ENCODE measurements around the gene SZRD1. TPM values are rescaled to one million over a fixed set of nuclear protein-coding genes. Genes with fewer than 3 reads are reported as not detected.
"Not testable (repeated sequence)": the region's sequence is repeated elsewhere in the genome, so short reads cannot be mapped to it uniquely, and the experiment has no call there.

SZRD1 gene
- total RNA-seq, 1 donor, result 97.9 TPM

DNA sequence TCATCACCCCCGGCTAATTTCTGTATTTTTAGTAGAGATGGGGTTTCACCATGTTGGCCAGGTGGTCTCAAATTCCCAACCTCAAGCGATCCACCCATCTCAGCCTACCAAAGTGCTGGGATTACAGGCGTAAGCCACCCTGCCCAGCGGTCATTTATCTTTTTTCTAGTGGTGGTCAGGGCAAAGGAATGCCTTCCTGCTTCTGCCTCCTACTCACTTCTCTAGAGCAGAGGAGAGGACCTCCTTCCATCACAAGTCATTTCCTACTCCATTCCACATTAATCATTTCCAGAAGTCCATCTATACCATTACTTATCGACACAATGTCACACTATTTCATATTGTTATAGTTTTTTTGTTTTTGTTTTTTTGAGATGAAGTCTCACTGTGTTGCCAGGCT, 28.1 kb upstream of the SZRD1 start:
- no peak for DNase-seq (ENCODE audit: low read depth)
- no peak overlapping the region for H3K4me3 ChIP-seq (ENCODE audit: low read depth, low read length)
- TF ChIP-seq, protein P1, sequence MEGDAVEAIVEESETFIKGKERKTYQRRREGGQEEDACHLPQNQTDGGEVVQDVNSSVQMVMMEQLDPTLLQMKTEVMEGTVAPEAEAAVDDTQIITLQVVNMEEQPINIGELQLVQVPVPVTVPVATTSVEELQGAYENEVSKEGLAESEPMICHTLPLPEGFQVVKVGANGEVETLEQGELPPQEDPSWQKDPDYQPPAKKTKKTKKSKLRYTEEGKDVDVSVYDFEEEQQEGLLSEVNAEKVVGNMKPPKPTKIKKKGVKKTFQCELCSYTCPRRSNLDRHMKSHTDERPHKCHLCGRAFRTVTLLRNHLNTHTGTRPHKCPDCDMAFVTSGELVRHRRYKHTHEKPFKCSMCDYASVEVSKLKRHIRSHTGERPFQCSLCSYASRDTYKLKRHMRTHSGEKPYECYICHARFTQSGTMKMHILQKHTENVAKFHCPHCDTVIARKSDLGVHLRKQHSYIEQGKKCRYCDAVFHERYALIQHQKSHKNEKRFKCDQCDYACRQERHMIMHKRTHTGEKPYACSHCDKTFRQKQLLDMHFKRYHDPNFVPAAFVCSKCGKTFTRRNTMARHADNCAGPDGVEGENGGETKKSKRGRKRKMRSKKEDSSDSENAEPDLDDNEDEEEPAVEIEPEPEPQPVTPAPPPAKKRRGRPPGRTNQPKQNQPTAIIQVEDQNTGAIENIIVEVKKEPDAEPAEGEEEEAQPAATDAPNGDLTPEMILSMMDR (IDR thresholded peaks at IDR 0.05; ENCODE audit: insufficient read depth, low read length), result no peak

DNA sequence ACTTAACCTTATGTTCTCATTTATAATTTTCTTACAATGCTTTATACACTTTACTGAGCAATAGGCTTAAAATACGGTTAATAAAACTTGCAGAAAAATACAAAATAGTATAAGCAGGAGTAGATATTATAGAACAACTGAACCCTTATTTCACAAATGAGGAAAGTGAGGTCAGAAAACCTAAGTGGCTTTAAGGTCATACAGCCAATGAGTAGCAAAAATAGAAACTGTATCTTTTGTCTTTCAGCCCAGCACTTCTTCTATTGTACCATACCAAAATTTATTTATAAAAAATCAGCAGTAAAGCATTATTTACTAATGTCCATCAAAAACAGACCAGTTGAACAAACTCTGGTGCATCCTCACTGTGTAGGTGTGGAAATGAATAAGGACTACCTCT, 26.4 kb upstream of the SZRD1 start:
- no peak for DNase-seq (ENCODE audit: low read depth)
- TF ChIP-seq, protein P1 (IDR thresholded peaks at IDR 0.05; ENCODE audit: insufficient read depth, low read length), result no peak
- no peak overlapping the region for H3K4me3 ChIP-seq (ENCODE audit: low read depth, low read length)

DNA sequence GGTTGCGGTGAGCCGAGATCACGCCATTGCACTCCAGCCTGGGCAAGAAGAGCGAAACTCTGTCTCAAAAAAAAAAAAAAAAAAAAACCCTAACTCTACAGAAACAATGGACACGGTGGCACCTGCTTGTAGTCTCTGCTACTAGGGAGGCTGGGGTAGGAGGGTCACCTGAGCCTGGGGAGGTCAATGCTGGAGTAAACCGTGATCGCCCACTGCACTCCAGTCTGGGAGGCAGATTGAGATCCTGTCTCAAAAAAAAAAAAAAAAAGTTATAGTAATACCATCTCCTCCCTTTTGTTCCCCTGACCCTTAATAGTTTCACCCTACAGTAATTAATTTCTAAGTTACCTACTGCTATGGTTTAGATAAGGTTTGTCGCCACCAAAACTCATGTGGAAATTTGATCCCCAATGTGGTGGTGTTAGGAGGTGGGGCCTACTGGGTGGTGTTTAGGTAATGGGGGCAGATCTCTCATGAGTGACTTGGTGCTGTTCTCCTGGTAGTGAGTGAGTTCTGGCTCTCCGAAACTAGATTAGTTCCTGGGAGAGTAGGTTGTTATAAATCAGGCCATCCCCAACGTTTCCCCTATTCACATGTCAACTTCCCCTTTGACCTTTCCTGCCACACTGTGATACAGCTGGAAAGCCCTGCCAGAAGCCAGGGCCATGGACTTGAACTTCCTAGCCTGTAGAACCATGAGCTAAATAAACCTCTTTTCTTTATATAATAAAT, 24.5 kb upstream of the SZRD1 start:
- DNase-seq (ENCODE audit: low read depth), result no peak
- TF ChIP-seq, protein P1 (IDR thresholded peaks at IDR 0.05; ENCODE audit: insufficient read depth, low read length), result no peak
- no peak overlapping the region for H3K4me3 ChIP-seq (ENCODE audit: low read depth, low read length)

DNA sequence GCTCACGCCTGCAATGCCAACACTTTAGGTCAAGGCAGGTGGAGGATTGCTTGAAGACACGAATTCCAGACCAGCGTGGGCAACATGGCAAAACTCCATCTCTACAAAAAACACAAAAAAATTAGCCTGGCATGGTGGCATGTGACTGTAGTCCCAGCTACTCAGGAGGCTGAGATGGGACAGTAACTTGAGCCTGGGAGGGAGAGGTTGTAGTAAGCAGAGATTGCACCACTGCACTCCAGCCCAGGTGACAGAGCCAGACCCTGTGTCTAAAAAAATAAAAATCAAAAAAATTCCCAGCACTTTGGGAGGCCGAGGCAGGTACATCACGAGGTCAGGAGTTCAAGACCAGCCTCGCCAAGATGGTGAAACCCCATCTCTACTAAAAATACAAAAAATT, 23.8 kb upstream of the SZRD1 start:
- DNase-seq (ENCODE audit: low read depth); H3K4me3 ChIP-seq (ENCODE audit: low read depth, low read length): not testable (repeated sequence)

DNA sequence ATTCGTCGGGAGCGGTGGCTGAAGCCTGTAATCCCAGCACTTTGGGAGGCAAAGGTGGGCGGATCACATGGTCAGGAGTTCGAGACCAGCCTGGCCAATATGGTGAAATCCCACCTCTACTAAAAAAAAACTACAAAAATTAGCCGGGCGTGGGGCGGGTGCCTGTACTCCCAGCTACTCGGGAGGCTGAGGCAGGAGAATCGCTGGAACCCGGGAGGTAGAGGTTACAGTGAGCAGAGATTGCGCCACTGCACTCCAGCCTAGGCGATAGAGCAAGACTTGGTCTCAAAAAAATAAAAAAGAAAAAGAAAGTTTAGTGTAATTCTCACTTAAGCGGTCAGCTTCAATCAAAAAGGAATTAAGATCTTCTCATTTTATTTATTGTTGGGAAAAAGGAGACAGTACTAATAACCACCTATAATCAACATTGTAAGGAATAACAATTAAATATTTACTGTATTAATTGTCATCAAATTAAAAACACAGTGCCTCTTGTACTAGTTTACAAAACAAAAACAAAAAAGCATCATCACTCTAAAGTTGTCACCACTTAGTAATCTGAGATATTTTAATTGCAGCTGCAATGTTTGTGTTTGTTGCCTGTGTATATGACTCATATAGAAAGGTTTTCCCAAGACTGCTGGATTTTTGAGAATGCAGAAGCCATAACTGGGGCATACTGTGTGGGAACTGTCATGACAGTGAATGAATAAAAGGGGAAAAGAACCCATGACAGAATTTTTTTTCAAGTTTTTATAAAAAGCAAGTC, 18.4 kb upstream of the SZRD1 start:
- DNase-seq (ENCODE audit: low read depth), result peak; percentile 39
- no peak overlapping the region for H3K4me3 ChIP-seq (ENCODE audit: low read depth, low read length)
- TF ChIP-seq, protein P1 (IDR thresholded peaks at IDR 0.05; ENCODE audit: insufficient read depth, low read length), result no peak

DNA sequence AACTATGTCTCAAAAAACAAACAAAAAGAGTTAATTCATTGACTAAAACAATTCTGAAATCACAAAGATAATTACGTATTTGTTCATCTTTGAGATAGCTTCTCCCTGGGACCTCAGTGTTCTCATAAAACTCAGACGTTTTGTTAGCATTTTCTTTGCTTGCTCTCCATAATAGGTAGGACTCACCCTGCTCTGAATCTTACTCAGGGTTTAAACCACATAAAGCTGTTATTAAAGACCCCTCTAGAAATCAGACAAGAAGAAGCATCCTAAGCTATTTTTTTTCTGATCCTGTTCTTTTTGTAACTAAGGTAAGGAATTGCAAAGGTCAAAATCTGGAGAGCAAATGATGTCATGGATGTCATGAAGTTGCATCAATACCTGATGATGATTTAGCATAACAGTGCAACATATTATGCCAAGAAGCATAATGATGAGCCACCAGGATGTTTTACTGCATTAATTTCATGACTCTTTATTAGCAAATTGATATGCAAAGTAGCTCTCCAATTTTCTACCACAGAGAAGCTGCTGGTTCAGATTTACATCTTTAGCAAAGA, 17.1 kb upstream of the SZRD1 start:
- TF ChIP-seq, protein P1 (IDR thresholded peaks at IDR 0.05; ENCODE audit: insufficient read depth, low read length), result no peak
- peak overlapping the region; percentile 45 for H3K4me3 ChIP-seq (ENCODE audit: low read depth, low read length)
- DNase-seq (ENCODE audit: low read depth), result peak; percentile 50

DNA sequence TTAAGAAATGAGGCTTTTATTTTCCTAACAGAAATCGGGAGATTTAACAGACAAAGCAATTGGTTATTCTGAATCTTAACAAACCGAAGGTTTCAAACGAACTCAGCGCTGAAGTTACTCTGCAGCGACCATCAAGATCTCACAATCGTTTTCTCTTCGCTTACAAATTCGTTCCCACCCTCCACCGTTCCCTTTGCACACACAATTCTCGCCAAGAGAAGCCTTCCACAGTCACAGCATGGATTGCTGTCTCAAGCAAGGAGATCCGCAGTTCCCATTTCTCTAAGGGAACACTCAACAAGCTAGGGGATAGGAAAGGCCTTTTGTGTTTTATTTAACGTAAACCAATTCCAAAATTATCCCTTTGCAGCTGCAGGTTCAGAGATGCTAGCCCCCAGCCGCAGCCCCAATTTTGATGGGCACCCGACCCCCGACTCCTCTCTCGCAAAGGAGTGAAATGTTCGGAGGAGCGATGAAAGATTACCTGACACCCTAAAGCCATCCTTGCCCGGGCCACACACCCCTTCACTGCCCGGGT, 15.5 kb upstream of the SZRD1 start:
- DNase-seq (ENCODE audit: low read depth), result peak; percentile 48
- peak overlapping the region; percentile 94 for H3K4me3 ChIP-seq (ENCODE audit: low read depth, low read length)
- TF ChIP-seq, protein P1 (IDR thresholded peaks at IDR 0.05; ENCODE audit: insufficient read depth, low read length), result no peak
